ENCODE results near the gene BPIFA1.

GRCh38 chr20:33187491-33187890, 48.3 kb upstream of the BPIFA1 start:
- TF ChIP-seq NFIC (IDR thresholded peaks at IDR 0.05): no peak
- no peak for TF ChIP-seq CEBPB (tag; IDR thresholded peaks at IDR 0.05)
- TF ChIP-seq EZH2 (IDR thresholded peaks at IDR 0.05; ENCODE audit: borderline replicate concordance, low read depth, low read length): no peak
- TF ChIP-seq FOXJ3 (CRISPR knock-in tag; IDR thresholded peaks at IDR 0.05): no peak
- no peak for TF ChIP-seq POLR2AphosphoS2 (IDR thresholded peaks at IDR 0.05; ENCODE audit: low read length)
- TF ChIP-seq RHOXF2B (CRISPR knock-in tag; conservative IDR thresholded peaks at IDR 0.05): no peak
- TF ChIP-seq PREB (CRISPR knock-in tag; IDR thresholded peaks at IDR 0.05): no peak
- TF ChIP-seq EP300 (IDR thresholded peaks at IDR 0.05; ENCODE audit: low read length): no peak
- TF ChIP-seq NR1H2 (CRISPR knock-in tag; IDR thresholded peaks at IDR 0.05): no peak
- TF ChIP-seq ARNT (IDR thresholded peaks at IDR 0.05): no peak

Data from K562 (cell line).